ENCODE data around the gene CRYBG1. TPM values are rescaled to one million over a fixed set of nuclear protein-coding genes. Genes with fewer than 3 reads are reported as not detected.

The CRYBG1 gene
- polyA plus RNA-seq, 1 experiment = 1.9 TPM

DNA sequence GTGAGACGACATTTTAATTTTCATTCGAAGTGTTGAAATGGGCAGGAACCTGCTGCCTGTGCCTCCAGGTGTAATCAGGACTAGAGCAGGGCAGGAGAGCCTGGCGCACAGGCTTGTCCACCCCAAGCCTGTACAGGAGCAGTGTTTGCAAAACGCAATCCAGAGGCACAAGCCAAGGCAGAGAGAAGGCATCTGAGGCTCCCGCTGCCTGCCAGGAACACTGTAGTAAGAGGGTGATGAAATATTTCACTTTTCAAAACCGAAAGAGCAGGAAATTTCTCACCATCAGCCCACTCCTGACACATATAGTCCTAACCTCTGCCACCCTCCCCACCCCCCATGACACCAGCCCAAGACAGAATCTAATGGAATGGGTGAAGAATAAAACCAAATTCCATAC lies 136.3 kb downstream of the CRYBG1 start:
- ChIA-PET CTCF (interaction anchor here (0.6 kb wide), 1 partner anchor 617 kb away, joined by 3 read pairs; no protein-coding TSS in a partner anchor), POLR2A (no interaction called here)
- Histone ChIP-seq H3K27me3 (ENCODE audit: control insufficient read depth, insufficient read depth, low read length) (peaks cover 8% of the 10 kb centered on the region), H3K4me3 (ENCODE audit: low read depth, low read length) (no peak overlapping the region), H3K27ac (ENCODE audit: low read depth, low read length) (no peak overlapping the region), H3K9me3 (ENCODE audit: control insufficient read depth, insufficient read depth, low read length) (no peaks in the 10 kb centered on the region)
- TF ChIP-seq, protein P1, sequence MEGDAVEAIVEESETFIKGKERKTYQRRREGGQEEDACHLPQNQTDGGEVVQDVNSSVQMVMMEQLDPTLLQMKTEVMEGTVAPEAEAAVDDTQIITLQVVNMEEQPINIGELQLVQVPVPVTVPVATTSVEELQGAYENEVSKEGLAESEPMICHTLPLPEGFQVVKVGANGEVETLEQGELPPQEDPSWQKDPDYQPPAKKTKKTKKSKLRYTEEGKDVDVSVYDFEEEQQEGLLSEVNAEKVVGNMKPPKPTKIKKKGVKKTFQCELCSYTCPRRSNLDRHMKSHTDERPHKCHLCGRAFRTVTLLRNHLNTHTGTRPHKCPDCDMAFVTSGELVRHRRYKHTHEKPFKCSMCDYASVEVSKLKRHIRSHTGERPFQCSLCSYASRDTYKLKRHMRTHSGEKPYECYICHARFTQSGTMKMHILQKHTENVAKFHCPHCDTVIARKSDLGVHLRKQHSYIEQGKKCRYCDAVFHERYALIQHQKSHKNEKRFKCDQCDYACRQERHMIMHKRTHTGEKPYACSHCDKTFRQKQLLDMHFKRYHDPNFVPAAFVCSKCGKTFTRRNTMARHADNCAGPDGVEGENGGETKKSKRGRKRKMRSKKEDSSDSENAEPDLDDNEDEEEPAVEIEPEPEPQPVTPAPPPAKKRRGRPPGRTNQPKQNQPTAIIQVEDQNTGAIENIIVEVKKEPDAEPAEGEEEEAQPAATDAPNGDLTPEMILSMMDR (IDR thresholded peaks at IDR 0.05; ENCODE audit: low read depth, low read length) = no peak
- DNase-seq (ENCODE audit: low read depth, low spot score) = no peak

DNA sequence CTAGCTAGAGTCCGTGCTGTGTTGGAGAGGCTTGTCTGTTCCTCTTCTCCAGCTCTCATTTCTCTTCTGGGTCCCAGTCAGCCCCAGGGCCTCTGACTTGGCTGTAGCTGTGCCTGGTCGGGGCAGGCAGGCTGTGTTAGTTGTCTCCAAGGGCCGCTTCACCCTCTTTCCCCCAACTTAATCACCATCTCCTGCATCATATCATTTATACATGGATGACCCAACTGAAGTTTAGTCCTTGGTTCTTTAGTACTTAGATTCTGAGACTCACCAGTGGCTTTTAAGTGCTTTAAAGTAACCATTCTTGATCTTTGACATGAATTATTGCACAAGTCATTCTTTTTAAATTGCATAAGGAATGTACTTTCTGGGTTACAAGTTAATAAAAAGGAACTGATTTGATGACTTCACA lies 141.4 kb downstream of the CRYBG1 start:
- ChIA-PET CTCF (no interaction called here), POLR2A (no interaction called here)
- no peak overlapping the region for H3K27ac ChIP-seq (ENCODE audit: low read depth, low read length)
- TF ChIP-seq, protein P1 (IDR thresholded peaks at IDR 0.05; ENCODE audit: low read depth, low read length) = no peak
- no peak overlapping the region for H3K4me3 ChIP-seq (ENCODE audit: low read depth, low read length)
- H3K9me3 ChIP-seq (ENCODE audit: control insufficient read depth, insufficient read depth, low read length) = no peaks in the 10 kb centered on the region
- peaks cover 2% of the 10 kb centered on the region for H3K27me3 ChIP-seq (ENCODE audit: control insufficient read depth, insufficient read depth, low read length)
- DNase-seq (ENCODE audit: low read depth, low spot score) = no peak

DNA sequence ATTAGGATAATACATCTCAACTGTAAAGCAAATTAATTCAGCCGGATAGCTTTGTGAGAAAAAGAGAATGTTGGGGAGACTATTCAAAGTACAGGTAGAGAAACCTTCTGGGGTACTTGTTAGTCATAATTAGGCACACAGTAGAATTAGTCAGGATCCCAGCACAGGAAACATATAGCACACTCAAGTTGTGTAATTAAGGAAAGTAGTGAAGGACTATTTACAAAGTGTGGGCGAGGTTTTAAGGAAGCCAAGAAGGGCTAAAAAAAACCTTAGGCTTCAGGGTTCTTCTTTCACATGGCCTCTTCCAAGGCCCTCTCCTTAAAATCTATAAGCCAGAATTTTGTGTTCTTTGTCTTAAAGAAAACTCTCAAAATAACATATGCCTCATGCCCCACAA lies 142.0 kb downstream of the CRYBG1 start:
- Histone ChIP-seq H3K27me3 (ENCODE audit: control insufficient read depth, insufficient read depth, low read length) (peaks cover 2% of the 10 kb centered on the region), H3K9me3 (ENCODE audit: control insufficient read depth, insufficient read depth, low read length) (no peaks in the 10 kb centered on the region), H3K4me3 (ENCODE audit: low read depth, low read length) (no peak overlapping the region), H3K27ac (ENCODE audit: low read depth, low read length) (no peak overlapping the region)
- ChIA-PET CTCF (interaction anchor here (1.2 kb wide), 1 partner anchor 64 kb away, joined by 5 read pairs; no protein-coding TSS in a partner anchor), POLR2A (no interaction called here)
- TF ChIP-seq, protein P1 (IDR thresholded peaks at IDR 0.05; ENCODE audit: low read depth, low read length) = no peak
- DNase-seq (ENCODE audit: low read depth, low spot score) = no peak

DNA sequence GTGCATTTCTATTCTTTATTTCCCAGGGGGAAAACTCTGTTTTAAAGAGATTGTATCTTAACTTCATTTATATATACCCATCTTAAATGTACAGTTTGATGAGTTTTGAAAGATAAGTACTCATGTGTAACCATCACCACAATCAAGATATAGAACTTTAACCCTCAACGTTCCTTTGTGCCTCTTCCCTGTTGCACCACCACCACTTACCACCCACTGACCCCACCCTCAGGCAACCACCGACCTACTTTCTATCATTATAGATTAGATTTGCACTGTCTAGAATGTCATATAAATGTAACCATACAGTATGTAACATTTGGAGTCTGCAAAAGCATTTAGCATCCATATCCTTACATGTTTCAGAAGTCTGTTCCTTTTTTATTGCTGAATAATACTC lies 147.8 kb downstream of the CRYBG1 start:
- Histone ChIP-seq H3K4me3 (ENCODE audit: low read depth, low read length) (no peak overlapping the region), H3K27ac (ENCODE audit: low read depth, low read length) (no peak overlapping the region), H3K27me3 (ENCODE audit: control insufficient read depth, insufficient read depth, low read length) (peaks cover 3% of the 10 kb centered on the region), H3K9me3 (ENCODE audit: control insufficient read depth, insufficient read depth, low read length) (no peaks in the 10 kb centered on the region; the same call in 1 of the 2 replicates)
- DNase-seq (ENCODE audit: low read depth, low spot score) = no peak
- TF ChIP-seq, protein P1 (IDR thresholded peaks at IDR 0.05; ENCODE audit: low read depth, low read length) = no peak
- POLR2A ChIA-PET = no interaction called here
- CTCF ChIA-PET = interaction anchor here (0.5 to 0.7 kb wide), 2 partner anchors 14 to 58 kb away, joined by 3 to 4 read pairs; no protein-coding TSS in a partner anchor

DNA sequence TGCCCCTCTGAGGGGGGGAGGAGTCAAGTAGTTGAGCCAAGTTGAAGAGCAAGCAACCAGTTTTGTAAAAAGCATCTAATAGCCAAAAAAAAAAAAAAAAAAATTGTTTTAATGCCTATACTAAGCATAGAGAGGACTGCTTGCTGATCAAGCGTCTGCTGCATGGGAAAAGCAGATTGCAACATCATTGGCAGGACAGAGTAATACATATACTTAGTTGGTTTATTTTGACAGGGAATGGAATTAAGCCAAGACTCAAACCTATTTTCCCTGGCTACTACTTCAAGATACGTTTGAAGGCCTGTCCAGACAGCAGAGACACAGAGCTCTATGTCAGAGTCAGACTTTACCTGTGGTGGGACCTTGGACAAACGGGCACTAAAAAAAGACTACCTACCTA lies 148.3 kb downstream of the CRYBG1 start:
- TF ChIP-seq, protein P1 (IDR thresholded peaks at IDR 0.05; ENCODE audit: low read depth, low read length) = no peak
- H3K27ac ChIP-seq (ENCODE audit: low read depth, low read length) = no peak overlapping the region
- ChIA-PET CTCF (interaction anchor here (0.6 to 1.7 kb wide), 5 partner anchors 14 to 471 kb away, joined by 3 to 8 read pairs (median 3); no protein-coding TSS in a partner anchor), POLR2A (no interaction called here)
- no peaks in the 10 kb centered on the region; the same call in 1 of the 2 replicates for H3K9me3 ChIP-seq (ENCODE audit: control insufficient read depth, insufficient read depth, low read length)
- DNase-seq (ENCODE audit: low read depth, low spot score) = no peak
- H3K27me3 ChIP-seq (ENCODE audit: control insufficient read depth, insufficient read depth, low read length) = peaks cover 3% of the 10 kb centered on the region
- no peak overlapping the region for H3K4me3 ChIP-seq (ENCODE audit: low read depth, low read length)
